MCF 10A (cell line): Measurements from ENCODE around the gene C2CD2. TPM values are rescaled to one million over a fixed set of nuclear protein-coding genes. Genes with fewer than 3 reads are reported as not detected.

Experiments
- BruUV-seq: library from RNA; stranded (reverse); fragments of 400-500 nt; replicated peaks from 2 replicates; lab custom pipeline; 2021; lab: Mats Ljungman, UMichigan
- CTCF ChIA-PET: fragments of 300-600 bp; sonication (Branson Sonifier 250); formaldehyde crosslinking; extraction: SDS; loops from one replicate; lab custom pipeline; 2021; ENCODE audit warnings: antibody characterized with exemption, inconsistent platforms; lab: Yijun Ruan, JAX
- POLR2A ChIA-PET: fragments of 300-600, 350-650 bp; sonication (Branson Sonifier 250); formaldehyde crosslinking; extraction: SDS; loops from one replicate; lab custom pipeline; 2020; ENCODE audit warnings: antibody characterized with exemption, inconsistent platforms; lab: Yijun Ruan, JAX
- DNase-seq: peaks from one replicate; pipeline ENCODE4 v3.0.0-alpha.2; 2018; ENCODE audit not compliant: unreplicated experiment
- H3K27ac Mint-ChIP-seq: one replicate; pipeline ENCODE4 v1.8.0; 2022; ENCODE audit warnings: mild to moderate bottlenecking, low read depth, mixed read lengths; ENCODE audit not compliant: unreplicated experiment
- H3K27me3 Mint-ChIP-seq: one replicate; pipeline ENCODE4 v1.8.0; 2022; ENCODE audit warnings: mixed read lengths; ENCODE audit not compliant: insufficient read depth, unreplicated experiment
- H3K36me3 Mint-ChIP-seq: one replicate; pipeline ENCODE4 v1.8.0; 2022; ENCODE audit warnings: mild to moderate bottlenecking, moderate library complexity, mixed read lengths; ENCODE audit not compliant: insufficient read depth, unreplicated experiment
- H3K4me1 Mint-ChIP-seq: one replicate; pipeline ENCODE4 v1.8.0; 2022; ENCODE audit warnings: mixed read lengths; ENCODE audit not compliant: insufficient read depth, unreplicated experiment
- H3K4me3 Mint-ChIP-seq: one replicate; pipeline ENCODE4 v1.8.0; 2022; ENCODE audit warnings: mild to moderate bottlenecking, moderate library complexity, mixed read lengths; ENCODE audit not compliant: unreplicated experiment
- H3K9me3 Mint-ChIP-seq: one replicate; pipeline ENCODE4 v1.8.0; 2022; ENCODE audit warnings: mixed read lengths; ENCODE audit not compliant: unreplicated experiment
- CTCF ChIP-seq: fragments of 200-600 bp; IDR thresholded peaks from one replicate; pipeline ENCODE4 v1.8.0; 2022; ENCODE audit warnings: antibody characterized with exemption, mild to moderate bottlenecking; ENCODE audit not compliant: unreplicated experiment
- intact Hi-C: fragments of 100-400 bp; cut with micrococcal nuclease; formaldehyde crosslinking; loops from 2 replicates; pipeline ENCODE4 v1.14.1; 2022
- total RNA-seq: library from RNA; stranded (reverse); gene quantifications from 2 replicates; pipeline ENCODE4 v1.2.3, GENCODE V29; 2022

The C2CD2 gene
- total RNA-seq, 1 experiment from 2014 or later, result 25.1 TPM

- peaks cover 19% of the 10 kb centered on the region for H3K4me1 Mint-ChIP-seq
- POLR2A ChIA-PET, result interaction anchor here (1.3 kb wide), 1 partner anchor 16 kb away, joined by 8 read pairs; no protein-coding TSS in a partner anchor
- H3K36me3 Mint-ChIP-seq, result peaks cover 4% of the 10 kb centered on the region
- no peak overlapping the region for H3K27ac Mint-ChIP-seq
- H3K27me3 Mint-ChIP-seq, result no peaks in the 10 kb centered on the region
- DNase-seq, result no peak
- no peak for TF ChIP-seq CTCF
- no TSS peak for BruUV-seq
- peaks cover 10% of the 10 kb centered on the region for H3K9me3 Mint-ChIP-seq
- CTCF ChIA-PET, result interaction anchor here (0.7 to 0.9 kb wide), 3 partner anchors 159 to 168 kb away, joined by 3 to 4 read pairs (median 3); no protein-coding TSS in a partner anchor
- intact Hi-C loops, result no loop called here
- H3K4me3 Mint-ChIP-seq, result no peak overlapping the region
These were observed 4.9 kb downstream of the C2CD2 start for GRCh38 chr21:41948901-41949300.

DNA sequence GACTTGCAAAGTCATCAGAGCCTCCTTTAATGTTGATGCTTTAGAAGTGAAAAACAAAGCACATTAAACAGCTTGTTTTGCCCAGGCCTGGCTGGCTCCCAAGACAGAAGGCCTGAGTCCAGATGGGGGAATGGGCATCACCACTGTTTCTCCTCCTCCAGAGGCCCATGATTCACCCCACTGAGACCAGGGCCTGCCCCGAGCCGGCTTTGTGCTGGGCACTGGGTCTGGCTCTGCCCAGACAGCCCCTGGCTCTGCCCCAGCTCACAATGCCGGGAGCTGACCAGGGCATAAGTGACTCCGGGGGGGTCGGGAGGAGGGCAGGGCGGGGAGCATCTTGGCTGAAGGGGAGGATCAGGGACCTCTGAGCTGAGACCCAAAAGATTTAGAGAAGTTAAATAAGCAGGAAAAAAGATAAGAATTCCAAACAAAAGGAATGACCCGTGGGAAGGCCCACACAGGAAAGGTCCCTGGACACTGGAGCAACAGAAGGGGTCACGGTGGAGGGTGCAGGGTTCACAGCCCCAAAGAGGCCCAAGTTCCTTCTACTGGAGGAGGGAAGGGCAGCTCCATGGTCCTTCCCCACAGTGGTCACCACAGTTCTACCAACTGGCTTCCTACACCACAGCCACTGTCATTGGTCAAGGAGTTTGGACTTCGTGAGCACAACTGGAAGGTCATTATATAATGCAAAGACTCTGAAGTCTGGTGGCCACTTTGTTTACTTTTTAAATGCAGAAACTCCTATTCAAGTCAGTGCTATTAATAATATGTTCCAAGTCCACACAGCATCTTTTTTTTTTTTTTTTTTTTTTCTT, 5.5 kb downstream of the C2CD2 start:
- H3K27me3 Mint-ChIP-seq, result no peaks in the 10 kb centered on the region
- no peak for TF ChIP-seq CTCF
- DNase-seq, result peak; percentile 73
- peaks cover 10% of the 10 kb centered on the region for H3K9me3 Mint-ChIP-seq
- ChIA-PET CTCF (interaction anchor here (0.8 to 1.8 kb wide), 4 partner anchors 16 to 169 kb away, joined by 3 to 5 read pairs (median 3); no protein-coding TSS in a partner anchor), POLR2A (interaction anchor here (0.8 to 1.5 kb wide), 4 partner anchors 9 to 54 kb away, joined by 3 to 8 read pairs (median 6); no protein-coding TSS in a partner anchor)
- peaks cover 4% of the 10 kb centered on the region for H3K36me3 Mint-ChIP-seq
- no TSS peak for BruUV-seq
- no peak overlapping the region for H3K4me3 Mint-ChIP-seq
- intact Hi-C loops, result no loop called here
- H3K27ac Mint-ChIP-seq, result peak overlapping the region; percentile 88
- H3K4me1 Mint-ChIP-seq, result peaks cover 19% of the 10 kb centered on the region

DNA sequence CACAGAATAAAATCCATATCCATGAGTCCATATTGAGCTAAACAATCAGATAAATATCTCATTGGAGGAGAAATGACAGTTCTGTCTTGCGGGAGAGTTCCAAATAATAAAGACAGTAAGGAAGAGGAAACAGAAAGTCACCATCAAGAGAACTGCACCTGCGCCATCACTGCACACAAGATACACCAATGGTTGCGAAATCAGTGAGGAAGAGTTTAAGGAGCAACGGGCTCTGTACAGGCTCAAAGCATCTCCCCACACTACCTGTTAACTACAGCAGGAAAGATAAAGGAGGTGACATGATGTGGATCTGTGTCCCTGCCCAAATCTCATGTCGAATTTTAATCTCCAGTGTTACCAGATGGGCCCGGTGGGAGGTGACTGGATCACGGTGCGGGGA, 7.8 kb downstream of the C2CD2 start:
- POLR2A ChIA-PET, result interaction anchor here (1.0 kb wide), 1 partner anchor 65 kb away, joined by 4 read pairs; no protein-coding TSS in a partner anchor

More for the DNA sequence above, 7.8 kb downstream of the C2CD2 start:
- no peak for TF ChIP-seq CTCF
- no peak overlapping the region for H3K4me3 Mint-ChIP-seq
- CTCF ChIA-PET, result interaction anchor here (1.0 kb wide), 1 partner anchor 334 kb away, joined by 3 read pairs; no protein-coding TSS in a partner anchor
- H3K27me3 Mint-ChIP-seq, result no peaks in the 10 kb centered on the region
- H3K27ac Mint-ChIP-seq, result no peak overlapping the region
- no peak for DNase-seq
- peaks cover 13% of the 10 kb centered on the region for H3K4me1 Mint-ChIP-seq
- intact Hi-C loops, result no loop called here
- H3K36me3 Mint-ChIP-seq, result peaks cover 10% of the 10 kb centered on the region
- no TSS peak for BruUV-seq
- peaks cover 10% of the 10 kb centered on the region for H3K9me3 Mint-ChIP-seq
